ENCODE measurements around the gene ARL15.
"Not testable (repeated sequence)": the region's sequence is repeated elsewhere in the genome, so short reads cannot be mapped to it uniquely, and the experiment has no call there.

The ARL15 gene

DNA sequence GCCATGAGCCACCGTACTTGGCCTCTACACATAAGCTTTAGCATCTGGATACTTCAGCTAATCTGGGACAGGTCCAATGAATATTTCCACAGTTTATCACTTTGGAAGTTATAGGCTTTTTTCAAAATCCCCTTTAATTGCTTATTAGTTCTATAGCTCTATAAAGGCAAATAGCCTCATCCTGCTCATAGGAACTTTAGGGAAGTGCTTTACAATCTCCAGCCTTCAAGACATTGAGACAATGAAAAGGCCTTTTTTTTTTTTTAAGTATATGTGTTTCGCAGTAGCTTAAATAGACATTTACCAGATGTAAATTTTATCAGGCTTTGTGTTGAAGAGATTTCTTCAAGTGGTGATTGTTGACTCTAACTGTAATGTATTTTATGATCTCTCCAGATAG lies 224.2 kb downstream of the ARL15 start:
- DNase-seq: no peak

DNA sequence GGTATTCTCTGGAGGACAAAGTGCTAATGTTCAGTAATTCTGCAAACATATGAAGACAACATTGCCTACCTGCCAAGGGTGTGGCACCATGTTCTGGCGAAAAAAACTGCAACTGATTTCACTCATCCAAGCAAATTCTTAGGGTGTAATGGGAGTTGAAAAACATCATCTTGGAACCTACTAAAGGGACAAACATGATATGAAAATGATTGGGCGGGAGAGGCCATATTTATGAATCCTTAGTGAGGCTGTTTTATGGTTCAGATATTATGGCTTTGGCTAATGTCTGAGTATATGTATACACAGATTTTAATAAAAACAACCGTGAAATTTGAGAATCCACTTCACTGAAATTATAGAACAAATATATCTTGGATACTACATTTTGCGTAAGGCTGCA lies 225.7 kb downstream of the ARL15 start:
- no peak for DNase-seq

DNA sequence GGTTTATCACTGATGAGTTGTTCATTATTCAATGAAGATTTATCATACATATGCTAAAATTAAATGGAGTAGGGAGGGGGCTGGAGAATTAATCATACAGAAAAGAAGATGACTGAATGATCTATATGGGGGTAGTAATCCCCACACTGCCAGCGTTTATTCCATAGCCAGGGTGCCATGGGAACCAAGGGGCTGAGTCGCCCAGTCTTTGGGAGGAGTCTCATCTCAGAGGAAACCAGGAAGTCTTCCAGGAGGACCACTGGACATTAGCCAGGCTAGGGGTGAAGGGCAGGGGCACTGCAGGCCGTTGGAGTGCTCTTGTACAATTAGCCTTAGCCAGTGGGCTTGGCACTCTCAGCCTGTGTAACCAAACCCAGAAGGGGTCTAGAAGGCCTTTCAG lies 226.5 kb downstream of the ARL15 start:
- DNase-seq: no peak

DNA sequence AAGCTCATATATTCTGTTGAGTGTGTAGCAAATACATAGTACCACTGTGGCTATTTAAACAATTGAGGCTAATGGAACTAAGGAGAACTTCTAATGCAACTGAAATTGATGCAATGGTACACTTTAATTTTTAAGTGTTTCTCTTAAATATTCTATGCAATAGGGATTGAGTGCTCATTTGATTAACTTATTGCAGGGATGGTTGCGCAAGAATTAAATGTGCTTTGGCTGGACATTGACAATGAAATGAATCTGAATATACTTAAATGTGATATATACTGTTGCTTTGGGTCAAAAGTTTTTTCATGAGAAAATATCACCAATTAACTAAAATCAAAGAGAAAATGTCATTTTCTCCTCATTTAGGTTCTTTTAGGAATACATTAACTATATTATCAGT lies 227.1 kb downstream of the ARL15 start:
- no peak for DNase-seq

DNA sequence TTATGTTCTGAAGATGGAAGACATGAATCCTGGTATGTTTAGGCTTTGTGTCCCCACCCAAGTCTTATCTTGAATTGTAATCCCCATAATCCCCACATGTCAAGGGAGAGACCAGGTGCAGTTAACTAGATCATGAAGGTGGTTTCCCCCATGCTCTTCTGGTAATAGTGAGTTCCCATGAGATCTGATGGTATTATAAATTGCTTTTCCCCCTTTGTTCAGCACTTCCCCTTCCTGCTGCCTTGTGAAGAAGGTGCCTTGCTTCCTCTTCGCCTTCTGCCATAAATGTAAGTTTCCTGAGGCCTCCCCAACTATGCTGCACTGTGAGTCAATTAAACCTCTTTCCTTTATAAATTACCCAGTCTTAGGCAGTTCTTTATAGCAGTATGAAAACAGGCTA lies 229.0 kb downstream of the ARL15 start:
- no peak for DNase-seq

DNA sequence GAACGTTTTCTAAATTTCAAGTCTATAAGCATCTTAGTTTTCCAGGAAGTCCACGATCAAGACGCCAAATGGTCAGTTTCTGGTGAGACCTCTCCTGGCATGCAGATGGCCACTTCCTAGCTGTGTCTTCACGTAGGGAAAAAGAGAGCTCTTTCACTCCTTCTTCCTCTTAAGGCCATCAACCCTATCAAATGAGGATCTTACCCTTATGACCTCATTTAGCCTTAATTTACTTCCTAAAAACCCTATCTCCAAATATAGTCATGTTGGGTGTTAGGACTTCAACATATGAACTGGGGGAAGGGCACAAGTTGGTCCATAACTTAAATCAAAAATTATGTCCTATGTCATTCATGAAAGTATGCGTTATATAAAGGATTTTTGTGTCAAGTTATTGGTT lies 229.5 kb downstream of the ARL15 start:
- DNase-seq: no peak

DNA sequence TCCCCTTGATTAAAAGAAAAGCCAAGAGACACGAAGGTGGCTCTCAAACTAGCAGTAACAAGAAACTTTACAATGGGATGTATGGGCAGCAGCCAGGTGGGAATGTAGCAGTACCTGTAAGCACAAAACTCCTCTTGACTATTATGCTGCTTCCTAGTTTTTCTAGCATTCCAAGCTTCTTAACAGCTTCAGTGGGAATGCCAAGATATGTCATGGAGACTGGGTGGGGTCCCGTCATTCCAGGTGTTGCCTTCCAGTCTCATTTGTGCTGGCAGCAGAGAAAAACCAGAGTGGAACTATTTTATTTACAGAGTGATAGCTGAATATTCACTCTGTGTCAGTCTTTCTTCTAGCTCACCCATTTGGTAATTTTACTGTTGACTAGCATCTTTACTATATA lies 236.6 kb downstream of the ARL15 start:
- no peak for DNase-seq

DNA sequence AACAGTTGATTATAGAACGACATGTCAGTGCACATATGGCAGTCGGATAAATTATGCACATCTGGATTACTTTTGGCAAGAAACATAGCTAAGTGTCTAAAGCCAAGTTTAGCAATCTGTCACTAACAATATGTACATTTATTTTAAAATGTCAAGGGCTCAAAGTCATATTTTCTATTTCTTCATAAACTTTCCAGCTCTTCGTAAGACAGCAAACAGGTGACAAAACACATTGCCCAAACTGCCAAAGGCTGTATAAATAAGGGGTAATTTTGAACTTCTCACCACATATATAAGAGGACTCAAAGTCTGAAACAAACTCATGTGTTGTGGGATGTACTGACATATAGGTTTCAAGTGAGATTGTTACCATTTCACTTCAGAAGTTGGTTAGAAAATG lies 237.2 kb downstream of the ARL15 start:
- DNase-seq: no peak

DNA sequence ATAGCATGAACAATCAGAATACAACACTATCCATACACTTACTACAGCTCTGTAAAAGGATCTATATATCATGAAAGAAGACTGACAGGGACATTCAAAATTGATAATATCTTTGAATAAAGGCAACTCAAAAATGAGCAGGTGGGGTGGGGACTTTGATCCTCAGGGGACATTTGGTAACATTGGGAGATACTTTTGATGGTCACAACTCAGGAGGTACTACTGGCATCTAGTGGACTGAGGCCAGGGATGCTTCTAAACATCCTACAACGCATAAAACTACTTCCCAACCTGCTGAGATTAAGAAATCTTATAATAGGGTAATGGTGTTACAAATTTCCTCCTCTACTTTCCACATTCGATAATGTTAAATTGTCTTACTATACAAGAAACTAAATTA lies 243.9 kb downstream of the ARL15 start:
- DNase-seq: no peak

DNA sequence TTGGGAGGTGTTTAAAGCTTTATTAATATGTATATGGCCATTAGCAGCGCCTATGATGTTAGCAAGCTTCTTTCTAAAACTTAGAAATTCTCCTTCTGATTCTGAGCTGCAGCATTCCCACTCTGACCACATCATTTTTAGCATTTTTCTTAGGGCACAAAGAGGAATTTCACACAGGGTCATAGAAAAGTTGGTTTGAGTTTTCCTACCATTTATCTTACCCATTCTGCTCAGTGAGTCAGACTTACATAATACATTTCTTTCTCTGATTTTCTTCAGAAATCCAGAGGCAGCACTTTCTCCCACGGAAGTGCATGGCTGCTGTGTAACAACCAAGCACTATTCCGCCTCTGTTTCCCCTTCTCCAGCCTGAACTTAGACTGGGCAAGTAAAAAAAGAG lies 246.6 kb downstream of the ARL15 start:
- DNase-seq: no peak

DNA sequence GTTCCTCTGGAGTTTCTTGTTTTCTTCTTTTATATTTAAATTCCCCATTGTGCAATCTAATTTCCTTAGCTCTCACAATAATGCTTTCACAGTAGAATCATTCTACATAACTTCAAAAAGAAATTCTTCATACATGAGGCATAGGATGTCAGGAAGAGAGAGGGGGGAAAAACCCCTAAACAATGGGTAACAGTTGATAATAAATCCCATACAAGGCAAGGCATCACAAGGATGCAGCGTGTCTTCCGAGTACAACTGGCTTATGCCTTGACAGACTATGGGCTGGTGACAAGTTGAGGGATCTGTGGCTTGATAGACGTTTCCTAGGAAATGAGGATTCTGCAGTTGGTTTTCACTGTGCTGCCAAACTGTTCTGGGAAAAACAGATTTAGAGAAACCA lies 247.4 kb downstream of the ARL15 start:
- DNase-seq: no peak

DNA sequence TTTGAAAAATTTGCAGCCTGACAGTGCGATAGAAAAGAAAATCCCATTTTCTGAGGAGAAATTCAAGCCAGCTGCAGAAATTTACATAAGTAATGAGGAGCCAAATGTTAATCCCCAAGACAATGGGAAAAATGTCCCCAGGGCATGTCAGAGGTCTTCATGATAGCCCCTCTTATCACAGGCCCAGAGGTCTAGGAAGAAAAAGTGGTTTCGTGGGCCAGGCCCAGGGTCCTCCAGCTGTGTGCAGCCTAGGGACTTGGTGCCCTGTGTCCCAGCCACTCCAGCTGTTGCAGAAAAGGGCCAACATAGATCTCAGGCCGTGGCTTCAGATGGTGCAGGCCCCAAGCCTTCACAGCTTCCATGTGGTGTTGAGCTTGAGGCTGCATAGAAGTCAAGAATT lies 249.5 kb downstream of the ARL15 start:
- not testable (repeated sequence) for DNase-seq

DNA sequence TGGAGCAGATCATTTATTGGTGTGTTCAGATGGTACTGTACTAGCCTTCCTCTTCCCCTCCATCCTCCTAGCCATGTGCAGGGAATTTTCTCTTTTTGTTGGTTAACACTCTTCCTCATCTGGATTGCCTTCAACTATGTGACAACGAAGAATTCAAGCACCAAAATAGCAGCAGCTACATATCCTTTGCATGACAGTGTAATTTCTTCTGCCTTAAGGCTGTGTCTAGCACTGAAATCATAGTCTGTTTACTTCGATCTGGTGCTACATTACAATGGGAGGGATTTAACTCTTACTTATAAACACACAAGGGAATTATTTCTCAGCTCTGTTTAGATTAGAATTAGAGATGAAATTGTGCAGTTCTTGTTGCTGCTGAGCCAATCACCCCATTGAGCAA lies 260.4 kb downstream of the ARL15 start:
- DNase-seq: no peak

DNA sequence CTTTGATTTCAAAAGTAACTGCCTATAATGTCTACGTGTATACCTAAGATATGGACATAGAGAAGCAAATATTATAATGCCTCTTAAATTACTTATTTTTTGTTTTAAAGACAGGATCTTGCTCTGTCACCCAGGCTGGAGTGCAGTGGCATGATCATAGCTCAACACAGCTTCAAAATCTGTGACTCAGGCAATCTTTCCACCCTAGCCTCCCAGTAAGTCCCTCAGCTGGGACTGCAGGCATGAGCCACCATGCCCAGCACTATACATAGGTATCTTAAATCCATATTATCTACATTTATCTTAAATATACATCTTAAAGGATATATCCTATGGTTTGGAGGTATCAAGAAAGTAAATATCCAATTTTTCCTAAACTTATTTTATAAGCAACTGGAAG lies 261.2 kb downstream of the ARL15 start:
- DNase-seq: no peak

DNA sequence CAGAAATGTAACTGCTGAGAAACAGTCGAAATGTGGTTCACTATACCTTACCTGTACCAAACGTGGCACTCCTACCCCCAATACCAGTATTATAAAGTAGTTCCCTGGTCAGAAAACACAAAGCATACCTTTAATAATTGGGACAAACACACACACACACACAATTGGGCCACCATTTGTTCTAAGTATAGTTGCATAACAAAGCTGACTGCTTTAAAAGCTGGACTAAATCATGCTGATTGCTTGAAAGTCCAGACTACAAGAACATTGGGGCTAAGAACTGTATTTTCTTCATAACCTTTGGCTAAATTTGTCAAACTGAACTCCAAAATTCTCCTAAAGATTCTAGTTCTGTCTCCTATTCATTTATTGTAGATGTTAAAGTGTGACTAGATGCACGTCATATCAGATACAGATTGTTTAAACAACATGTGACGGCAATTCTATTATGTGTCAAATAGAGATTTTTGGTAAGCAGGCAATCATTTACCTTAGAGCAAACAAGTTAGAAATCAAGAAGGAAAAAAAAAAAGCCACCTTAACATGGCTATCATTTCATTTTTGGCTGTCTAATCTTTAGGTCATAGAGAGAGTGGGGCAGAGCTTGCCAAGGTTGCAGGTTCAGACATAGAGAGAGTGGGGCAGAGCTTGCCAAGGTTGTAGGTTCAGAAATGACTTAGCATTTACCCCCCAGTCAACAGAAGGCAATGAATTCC lies 265.1 kb downstream of the ARL15 start:
- DNase-seq: no peak

DNA sequence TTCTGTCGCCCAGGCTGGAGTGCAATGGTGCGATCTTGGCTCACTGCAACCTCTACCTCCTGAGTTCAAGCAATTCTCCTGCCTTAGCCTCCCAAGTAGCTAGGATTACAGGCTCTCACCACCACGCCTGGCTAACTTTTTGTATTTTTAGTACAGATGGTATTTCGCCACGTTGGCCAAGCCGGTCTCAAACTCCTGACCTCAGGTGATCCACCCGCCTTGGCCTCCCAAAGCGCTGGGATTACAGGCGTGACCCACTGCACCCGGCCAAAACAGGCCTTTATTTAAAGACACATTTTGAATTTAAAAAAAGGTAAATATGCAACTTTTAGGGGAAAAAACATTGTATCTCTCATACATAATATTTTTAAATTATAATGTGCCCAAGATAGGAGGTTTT lies 266.1 kb downstream of the ARL15 start:
- not testable (repeated sequence) for DNase-seq

DNA sequence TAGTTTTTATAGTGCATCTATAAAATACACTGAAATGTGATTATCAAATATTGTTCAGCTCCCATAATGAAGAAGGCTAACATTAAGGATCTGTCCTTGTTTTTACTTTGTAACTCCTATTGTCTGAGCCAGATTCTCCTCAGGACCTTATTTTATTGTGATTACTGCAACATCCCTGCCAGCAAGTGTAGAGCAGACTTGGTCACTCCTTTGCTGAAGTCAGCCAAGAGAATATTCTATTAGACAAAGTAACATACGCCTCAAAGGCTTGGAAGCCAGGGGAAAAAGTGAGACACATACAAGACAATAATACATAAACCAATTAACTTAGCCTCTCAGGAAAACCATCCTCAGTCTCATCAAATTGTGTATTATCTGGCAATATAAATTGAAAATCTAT lies 269.6 kb downstream of the ARL15 start:
- no peak for DNase-seq

DNA sequence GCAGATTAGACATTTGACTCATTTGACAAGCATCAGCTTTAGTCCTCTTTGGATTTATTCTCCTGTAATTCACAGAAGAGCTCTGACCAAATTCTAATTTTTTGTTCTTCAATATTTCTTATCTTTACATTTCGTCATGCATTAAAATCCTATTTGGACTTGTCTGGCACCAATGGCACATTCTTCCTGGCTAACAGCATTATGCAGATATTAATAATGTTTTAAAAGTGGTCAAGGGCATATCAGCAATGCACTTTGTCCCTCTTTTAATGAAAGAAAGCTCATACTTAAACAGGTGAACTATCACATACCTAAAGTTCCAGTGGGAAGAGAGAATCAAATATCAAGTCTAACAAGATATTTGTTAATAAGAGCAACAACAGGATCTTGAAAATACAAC lies 270.4 kb downstream of the ARL15 start:
- DNase-seq: no peak

DNA sequence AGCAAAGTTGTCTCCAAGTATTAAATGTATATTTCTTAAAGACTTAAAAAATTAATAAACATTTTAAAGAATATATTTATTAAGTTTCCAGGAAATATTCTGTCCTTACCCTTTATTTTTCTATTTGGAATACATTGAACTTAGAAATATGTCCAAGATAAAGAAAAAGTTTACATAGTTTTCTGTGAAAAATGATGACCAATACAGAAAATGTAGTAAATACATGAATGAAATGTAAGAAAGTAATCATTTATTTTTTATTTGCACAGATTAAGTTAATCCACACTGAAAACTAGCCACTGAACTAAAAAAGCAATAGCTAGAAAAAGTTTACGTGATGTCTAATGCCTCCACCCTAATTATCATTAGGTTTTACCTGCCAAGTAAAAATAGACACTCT lies 273.2 kb downstream of the ARL15 start:
- no peak for DNase-seq

DNA sequence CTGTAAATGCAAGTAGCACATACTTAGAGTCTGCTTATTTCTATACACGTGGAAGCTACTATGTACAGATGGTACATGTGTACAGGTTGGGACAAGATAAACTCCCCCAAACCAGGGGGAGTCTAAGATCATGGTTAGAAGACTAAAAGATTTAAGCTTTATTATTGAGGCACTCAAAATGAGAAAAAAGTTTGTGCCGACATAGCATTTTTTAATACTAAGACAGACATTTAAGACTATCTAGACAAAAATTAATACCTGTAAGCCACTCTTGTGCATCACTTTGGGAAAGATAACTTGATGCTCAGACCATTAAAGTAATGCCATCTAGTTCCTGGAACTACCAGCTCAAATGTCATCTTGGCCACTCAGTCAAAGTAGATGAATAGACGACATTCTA lies 279.4 kb downstream of the ARL15 start:
- no peak for DNase-seq

DNA sequence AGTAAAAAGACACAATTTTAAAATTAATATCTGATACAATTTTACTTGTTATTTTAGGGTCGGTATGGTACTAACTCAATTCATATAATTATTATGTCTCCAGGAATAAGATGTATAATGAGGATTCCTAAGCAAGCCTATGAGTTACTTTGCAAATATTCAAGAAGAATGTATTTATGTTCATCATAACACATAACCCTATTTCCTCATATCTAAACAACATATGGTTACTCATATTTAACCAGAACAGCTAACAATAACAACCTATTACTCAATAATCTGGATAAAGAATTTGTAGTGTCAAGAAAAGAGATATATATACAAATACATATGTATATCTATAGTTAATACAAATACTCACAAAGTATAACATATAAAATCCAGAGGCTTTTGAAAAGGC lies 285.9 kb downstream of the ARL15 start:
- no peak for DNase-seq

DNA sequence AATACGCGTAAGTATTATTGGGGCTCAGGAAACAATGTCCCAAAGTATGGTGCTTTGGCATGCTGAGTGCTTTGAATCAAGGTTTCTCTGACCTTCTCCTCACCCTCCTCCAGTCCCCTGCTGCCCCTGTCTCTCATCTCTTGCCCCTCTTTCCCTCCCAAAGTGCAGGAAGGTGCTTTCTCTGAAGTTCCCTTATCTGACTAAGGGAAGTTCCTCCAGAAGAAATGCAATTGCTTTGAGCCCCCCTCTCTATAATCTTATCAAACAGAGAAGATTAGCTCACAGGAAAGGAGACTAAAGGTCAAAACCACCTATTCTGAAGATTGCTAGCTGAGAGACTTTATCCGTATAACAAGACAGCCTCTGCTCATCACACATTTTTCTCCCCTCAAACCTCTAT lies 288.1 kb downstream of the ARL15 start:
- no peak for DNase-seq

DNA sequence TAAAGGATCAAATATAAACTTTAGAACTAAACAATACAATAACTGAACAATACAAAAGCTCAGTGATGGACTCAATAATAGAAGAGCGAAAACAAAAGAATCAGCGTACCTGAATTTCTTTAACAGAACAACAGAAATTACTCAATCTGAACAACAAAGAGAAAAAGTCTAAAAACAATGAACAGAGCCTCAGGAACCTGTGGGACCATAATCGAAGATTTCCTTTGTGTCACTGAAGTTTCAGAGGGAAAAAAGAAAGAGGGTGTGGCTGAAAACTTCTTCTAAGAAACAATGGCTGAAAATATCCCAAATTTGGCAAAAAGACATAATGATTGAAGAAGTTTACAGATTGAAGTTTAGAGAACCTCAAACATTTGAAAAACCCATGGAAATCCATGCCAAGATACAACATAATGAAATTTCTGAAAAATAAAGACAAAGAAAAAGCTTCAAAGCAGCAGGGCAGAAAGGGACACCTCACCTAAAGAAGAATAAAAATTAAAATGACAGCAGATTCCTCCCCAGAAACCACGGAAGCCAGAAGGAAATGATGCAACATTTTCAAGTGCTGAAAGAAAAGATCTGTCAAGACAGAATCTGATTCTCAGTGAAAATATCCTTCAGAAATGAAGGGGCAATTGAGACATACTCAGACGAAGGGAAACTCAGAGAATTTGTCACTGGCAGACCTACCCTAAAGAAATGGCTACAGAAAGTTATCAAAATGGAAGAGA lies 288.8 kb downstream of the ARL15 start:
- DNase-seq: no peak

DNA sequence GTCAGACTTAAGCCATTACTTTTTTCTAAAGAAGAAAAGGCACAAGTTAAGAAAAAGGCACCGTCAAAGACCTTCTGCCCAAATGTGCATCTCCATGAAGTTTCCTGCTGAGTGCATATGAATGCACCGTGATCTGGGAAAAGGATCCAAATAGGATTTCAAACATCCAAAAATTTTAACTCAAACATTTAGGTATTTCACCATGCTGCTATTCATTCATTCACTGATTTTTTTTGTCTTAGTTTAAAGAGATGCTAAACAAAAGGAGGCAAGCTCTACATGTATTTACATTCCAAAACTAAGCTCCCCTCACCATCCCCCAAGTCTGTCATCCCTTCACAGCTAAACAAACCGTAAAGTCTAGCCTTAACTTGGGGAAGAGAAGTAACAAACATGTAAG lies 291.9 kb downstream of the ARL15 start:
- DNase-seq: no peak

DNA sequence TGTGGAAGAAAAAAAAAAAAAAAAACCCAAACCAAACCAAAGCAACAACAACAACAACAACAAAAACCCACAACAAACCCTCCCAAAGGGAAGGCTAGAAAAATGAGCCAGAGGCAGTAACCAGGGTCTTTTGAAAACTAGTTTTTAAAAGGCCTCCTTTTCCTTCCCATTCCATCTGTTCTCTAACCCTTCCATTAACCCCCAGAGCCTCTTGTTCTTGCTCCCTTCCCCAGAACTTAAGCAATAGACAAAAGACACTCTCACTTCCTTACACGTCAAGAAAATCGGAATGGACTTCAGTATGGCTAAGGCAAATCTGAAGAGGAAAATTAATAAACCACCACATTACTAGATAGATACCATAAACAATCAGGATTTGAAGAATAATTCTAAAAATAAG lies 292.8 kb downstream of the ARL15 start:
- no peak for DNase-seq

All from activated CD8-positive, alpha-beta memory T cell treated with anti-CD3 and anti-CD28 coated beads for 24 hours (primary cell).